Measurements from ENCODE around the gene YPEL2.

GRCh38 chr17:59426031-59426430 lies 94.6 kb downstream of the YPEL2 start:
- TF ChIP-seq, protein P1, sequence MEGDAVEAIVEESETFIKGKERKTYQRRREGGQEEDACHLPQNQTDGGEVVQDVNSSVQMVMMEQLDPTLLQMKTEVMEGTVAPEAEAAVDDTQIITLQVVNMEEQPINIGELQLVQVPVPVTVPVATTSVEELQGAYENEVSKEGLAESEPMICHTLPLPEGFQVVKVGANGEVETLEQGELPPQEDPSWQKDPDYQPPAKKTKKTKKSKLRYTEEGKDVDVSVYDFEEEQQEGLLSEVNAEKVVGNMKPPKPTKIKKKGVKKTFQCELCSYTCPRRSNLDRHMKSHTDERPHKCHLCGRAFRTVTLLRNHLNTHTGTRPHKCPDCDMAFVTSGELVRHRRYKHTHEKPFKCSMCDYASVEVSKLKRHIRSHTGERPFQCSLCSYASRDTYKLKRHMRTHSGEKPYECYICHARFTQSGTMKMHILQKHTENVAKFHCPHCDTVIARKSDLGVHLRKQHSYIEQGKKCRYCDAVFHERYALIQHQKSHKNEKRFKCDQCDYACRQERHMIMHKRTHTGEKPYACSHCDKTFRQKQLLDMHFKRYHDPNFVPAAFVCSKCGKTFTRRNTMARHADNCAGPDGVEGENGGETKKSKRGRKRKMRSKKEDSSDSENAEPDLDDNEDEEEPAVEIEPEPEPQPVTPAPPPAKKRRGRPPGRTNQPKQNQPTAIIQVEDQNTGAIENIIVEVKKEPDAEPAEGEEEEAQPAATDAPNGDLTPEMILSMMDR (IDR thresholded peaks at IDR 0.05; ENCODE audit: low read depth, low read length, poor library complexity, severe bottlenecking), result no peak
- TF ChIP-seq EZH2phosphoT487 (IDR thresholded peaks at IDR 0.05; ENCODE audit: borderline replicate concordance, low read length), result no peak
